GM18508 (cell line): Measurements from ENCODE around the gene UGT1A4.

Experiments used
- ATAC-seq: cut with Tn5 transposase; IDR thresholded peaks from one replicate; pipeline ENCODE4 v1.9.1; 2021; ENCODE audit warnings: moderate number of reproducible peaks; ENCODE audit not compliant: insufficient read depth, unreplicated experiment

UGT1A4 gene

GRCh38 chr2:233807215-233807865 is 88.8 kb downstream of the UGT1A4 start:
- no peak for ATAC-seq

GRCh38 chr2:233807966-233808935 is 89.7 kb downstream of the UGT1A4 start:
- ATAC-seq = no peak

GRCh38 chr2:233810385-233810784 is 91.8 kb downstream of the UGT1A4 start:
- ATAC-seq = no peak

- ATAC-seq = no peak
Measured at GRCh38 chr2:233811087-233811486, 92.6 kb downstream of the UGT1A4 start.

GRCh38 chr2:233811732-233812131 is 93.2 kb downstream of the UGT1A4 start:
- ATAC-seq = no peak

- no peak for ATAC-seq
Measured at GRCh38 chr2:233813236-233814055, 94.9 kb downstream of the UGT1A4 start.

- no peak for ATAC-seq
Measured at GRCh38 chr2:233814056-233814835, 95.7 kb downstream of the UGT1A4 start.

- ATAC-seq = no peak
Measured at GRCh38 chr2:233815861-233816260, 97.3 kb downstream of the UGT1A4 start.

- no peak for ATAC-seq
Measured at GRCh38 chr2:233816334-233816733, 97.8 kb downstream of the UGT1A4 start.

- ATAC-seq = no peak
Measured at GRCh38 chr2:233816771-233817170, 98.2 kb downstream of the UGT1A4 start.

GRCh38 chr2:233817361-233817911 is 98.9 kb downstream of the UGT1A4 start:
- no peak for ATAC-seq

- no peak for ATAC-seq
Measured at GRCh38 chr2:233817995-233818638, 99.6 kb downstream of the UGT1A4 start.

- ATAC-seq = no peak
Measured at GRCh38 chr2:233818639-233819621, 100.4 kb downstream of the UGT1A4 start.

GRCh38 chr2:233819884-233820773 is 101.6 kb downstream of the UGT1A4 start:
- no peak for ATAC-seq

GRCh38 chr2:233820774-233821105 is 102.2 kb downstream of the UGT1A4 start:
- ATAC-seq = no peak

GRCh38 chr2:233821196-233821595 is 102.7 kb downstream of the UGT1A4 start:
- no peak for ATAC-seq

GRCh38 chr2:233821709-233822100 is 103.2 kb downstream of the UGT1A4 start:
- ATAC-seq = no peak
